Stromal cell of bone marrow (primary cell): ENCODE measurements around the gene MRFAP1.
"Not testable (repeated sequence)": the region's sequence is repeated elsewhere in the genome, so short reads cannot be mapped to it uniquely, and the experiment has no call there.

Experiments used
- DNase-seq: peaks from one replicate; pipeline ENCODE4 v3.0.0-alpha.2; 2012; ENCODE audit warnings: low read depth

MRFAP1 gene

GRCh38 chr4:6634746-6635145 lies 5.7 kb upstream of the MRFAP1 start:
- no peak for DNase-seq

- DNase-seq, result no peak
Measured at GRCh38 chr4:6639137-6639680, 1.3 kb upstream of the MRFAP1 start.

DNA sequence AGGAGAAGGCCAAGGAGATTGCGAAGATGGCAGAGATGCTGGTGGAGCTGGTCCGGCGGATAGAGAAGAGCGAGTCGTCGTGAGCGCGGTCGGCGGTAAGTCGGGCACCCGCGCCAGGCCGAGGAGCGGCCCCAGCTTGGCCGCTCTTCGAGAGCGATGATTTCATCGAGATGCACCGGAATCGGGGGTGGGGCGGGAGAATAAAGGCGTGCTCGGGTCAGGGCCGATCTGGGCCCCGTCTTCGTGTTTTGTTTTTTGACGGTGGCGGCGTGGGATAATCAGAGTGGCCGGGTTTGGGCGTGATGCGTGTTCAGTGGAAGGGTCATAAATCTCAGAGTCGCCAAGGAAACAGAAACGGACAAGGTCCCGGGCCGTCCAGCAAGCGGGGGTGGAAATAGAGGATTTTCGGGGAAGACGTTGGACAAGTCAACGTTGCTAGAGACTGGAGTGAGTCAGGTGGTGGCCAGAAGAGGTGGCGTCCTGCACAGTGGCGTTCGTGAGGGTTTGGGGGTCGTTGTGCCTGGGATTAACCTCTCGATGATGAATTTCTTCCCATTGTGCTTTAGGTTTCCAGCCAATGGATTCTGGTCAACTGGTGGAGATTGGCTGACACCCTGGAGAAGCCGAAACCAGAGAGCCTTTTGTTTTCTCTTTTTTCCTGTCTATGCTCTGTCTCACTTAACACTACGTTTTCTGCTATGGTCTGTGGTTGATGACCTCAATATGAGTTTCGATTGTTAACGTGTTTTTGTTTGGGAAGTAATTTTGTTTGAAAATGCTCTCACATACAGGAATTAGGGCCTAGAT lies 882 bp downstream of the MRFAP1 start:
- no peak for DNase-seq

- no peak for DNase-seq
Measured at GRCh38 chr4:6641971-6642320, 1.5 kb downstream of the MRFAP1 start.

DNA sequence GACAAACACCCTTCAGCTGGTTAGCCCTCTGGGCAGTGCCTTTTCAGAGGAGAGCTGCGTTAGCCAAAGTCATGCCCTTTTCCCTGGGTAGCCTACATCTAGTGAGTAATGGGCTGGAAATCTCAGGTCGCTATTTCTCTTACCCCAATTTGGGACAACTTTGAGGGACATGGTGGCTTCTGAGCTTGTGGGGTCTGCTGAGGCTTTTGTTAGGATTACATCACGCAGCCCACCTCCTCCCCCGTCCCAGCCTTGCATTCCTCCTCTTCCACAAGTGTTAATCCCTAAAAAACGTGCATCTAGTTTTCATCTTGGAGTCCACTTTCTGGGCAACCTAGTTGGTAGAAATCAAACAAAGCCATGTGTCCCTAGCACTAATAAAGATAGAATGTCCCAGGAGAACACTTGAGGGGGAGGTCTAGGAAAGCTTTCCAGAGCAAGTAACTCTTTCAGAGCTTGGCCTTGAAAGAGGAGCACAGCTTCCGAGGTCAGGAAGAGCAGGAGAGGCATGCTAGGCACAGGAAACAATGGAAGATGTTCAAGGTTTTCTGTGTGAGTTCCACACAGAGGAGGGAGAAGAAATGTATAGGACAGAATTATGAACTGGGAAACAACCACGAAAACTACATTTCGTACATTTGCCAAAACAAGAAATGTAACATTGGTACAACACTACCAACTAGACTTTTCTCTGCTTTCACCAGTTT lies 2.8 kb downstream of the MRFAP1 start:
- DNase-seq, result no peak

GRCh38 chr4:6644792-6645530 lies 4.5 kb downstream of the MRFAP1 start:
- DNase-seq, result no peak

- no peak for DNase-seq
Measured at GRCh38 chr4:6647169-6647568, 6.7 kb downstream of the MRFAP1 start.

- DNase-seq, result no peak
Measured at GRCh38 chr4:6647582-6648230, 7.2 kb downstream of the MRFAP1 start.

DNA sequence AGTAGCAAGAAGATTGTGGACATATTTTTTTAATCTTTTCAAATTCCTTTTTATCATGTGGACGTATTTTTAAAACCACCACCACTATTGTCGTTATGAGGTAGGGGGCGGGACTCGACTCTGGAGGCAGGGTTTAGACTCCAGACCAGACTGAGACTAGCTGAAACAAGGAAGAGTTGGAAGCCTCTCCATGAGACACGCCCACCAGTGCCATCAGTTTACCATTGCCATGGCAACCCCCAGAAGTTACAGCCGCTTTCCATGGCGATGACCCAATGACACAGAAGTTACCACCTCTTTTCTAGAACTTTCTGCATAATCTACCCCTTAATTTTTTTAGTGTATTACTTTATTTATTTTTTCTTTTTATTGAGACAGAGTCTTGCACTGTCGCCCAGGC lies 8.7 kb downstream of the MRFAP1 start:
- no peak for DNase-seq

DNA sequence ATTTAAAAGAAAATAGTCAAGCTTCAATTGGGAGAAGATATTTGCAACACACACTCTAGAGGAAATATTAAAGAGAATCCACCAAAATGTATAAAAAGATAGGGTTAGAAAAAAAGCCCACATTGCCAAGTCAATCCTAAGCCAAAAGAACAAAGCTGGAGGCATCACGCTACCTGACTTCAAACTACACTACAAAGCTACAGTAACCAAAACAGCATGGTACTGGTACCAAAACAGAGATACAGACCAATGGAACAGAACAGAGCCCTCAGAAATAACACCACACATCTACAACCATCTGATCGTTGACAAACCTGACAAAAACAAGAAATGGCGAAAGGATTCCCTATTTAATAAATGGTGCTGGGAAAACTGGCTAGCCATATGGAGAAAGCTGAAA lies 13.7 kb downstream of the MRFAP1 start:
- DNase-seq, result not testable (repeated sequence)

- DNase-seq, result not testable (repeated sequence)
Measured at GRCh38 chr4:6655291-6655690, 14.8 kb downstream of the MRFAP1 start.

DNA sequence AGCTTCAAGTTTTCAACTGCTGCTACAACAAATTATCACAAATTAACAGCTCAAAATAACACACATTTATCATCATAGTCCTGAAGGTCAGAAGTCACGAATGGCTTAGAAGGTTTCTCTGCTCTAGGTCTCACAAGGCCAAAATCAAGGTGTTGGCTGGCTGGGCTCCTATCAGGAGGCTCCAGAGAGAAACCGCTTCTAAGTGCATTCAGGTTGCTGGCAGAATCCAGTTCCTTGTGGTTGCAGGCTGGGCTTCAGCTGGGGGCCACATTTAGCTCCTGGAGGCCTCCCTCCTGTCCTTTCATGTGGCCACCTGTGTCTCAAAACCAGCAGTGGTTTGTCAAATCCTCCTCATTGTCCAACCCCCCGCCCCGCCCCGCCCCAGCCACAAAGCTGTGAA lies 15.4 kb downstream of the MRFAP1 start:
- DNase-seq, result no peak

DNA sequence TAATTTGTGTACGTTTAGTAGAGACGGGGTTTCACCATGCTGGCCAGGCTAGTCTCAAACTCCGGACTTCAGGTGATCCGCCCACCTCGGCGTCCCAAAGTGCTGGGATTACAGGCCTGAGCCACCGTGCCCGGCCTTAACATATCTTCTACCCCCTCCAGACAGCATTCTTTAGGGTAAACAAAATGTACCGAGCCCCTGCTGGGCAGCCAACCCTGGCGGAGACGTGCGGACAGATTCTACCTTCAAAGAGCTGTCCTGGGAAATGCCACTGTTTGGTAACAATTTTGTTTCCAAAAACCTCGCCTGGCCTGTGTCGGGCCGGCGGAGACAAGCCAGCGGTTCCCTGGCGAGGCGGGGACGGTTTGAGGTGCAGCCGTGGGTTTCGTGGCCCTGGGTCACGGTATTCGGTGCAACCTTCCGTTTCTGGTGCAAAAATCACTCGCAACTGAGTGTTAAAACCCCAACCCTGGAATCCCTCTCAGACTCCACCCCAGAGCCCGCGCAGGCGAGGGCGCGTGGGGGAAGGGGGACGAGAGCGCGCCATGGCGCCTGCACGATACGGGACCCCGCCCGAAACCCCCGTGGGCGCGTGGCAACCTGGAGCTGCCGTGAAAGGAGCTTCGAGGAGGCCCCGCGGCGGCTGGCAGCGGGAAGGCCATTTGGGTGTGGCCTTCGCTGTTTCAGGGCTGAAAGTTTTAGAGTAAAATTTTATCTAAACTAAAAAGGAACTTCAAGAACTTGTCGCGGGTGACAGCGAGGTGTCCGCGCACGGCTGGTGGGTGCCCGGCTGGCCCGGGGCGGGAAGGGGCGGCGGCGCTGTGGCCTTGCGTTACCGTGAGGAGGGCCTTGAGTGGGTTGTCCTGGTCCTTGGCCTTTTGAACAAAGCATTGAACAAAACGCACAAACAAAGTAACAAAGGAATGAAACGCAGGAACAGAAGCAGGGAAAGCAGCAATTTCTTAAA lies 17.0 kb downstream of the MRFAP1 start:
- DNase-seq, result no peak

- no peak for DNase-seq
Measured at GRCh38 chr4:6658209-6658595, 17.7 kb downstream of the MRFAP1 start.

DNA sequence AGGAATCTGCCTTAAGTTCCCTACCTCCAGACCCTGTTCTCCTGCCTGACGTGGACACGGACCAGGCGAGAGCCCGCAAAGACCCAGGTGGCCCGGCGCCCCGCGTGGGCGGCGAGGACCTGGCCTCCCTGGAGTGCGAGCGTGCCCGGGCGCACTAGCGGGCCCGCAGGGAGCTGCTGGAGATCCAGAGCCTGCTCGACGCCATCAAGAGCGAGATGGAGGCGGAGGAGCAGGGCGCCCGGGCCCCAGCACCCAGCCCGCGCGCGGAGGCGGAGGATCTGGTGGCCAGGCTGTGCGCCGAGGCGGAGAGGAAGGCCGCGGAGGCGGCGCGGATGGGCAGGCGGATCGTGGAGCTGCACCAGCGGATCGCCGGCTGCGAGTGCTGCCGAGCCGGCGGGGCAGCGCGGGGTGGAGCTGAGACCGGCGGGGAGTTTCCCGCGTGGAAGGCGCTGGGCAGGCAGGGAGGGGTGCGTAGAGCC lies 18.2 kb downstream of the MRFAP1 start:
- no peak for DNase-seq

DNA sequence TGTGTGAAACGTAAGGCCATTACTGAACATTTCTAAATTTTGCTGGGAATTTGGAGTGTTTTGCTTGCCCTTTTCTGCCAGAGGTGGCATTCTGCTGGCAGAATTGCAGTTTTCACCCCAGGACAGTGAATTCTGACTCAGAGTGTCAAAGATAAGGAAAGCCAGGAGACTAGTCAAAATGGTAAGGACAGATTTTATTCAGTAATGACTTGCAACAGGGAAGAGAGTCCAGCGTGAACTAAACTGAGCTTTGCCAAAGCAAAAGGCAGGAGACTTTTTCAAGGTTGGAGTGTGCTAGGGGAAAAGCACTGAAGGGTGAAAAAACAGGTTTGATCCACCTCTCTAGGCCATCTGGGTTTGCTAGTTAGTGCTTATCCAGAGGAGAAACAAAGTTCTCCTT lies 19.4 kb downstream of the MRFAP1 start:
- DNase-seq, result no peak

GRCh38 chr4:6660430-6660829 lies 19.9 kb downstream of the MRFAP1 start:
- no peak for DNase-seq

DNA sequence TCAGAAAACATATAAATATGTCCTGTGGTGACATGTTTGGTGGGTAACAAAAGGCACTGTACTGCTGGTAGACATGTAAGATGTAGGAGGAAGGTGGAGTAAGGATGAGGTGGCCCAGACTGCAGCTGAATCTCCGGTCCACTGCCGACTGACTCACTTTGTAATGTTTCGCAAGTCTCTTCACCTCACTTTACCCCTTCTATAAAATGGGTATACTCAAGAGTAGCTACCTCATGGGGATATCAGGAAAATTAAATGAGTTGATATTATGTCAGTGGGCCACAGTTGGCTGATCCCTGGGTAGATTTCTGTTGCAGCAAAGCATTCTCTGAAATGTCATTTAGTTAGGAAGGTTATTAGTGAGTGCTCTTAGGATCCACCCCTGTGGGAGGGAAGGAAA lies 22.1 kb downstream of the MRFAP1 start:
- DNase-seq, result no peak

DNA sequence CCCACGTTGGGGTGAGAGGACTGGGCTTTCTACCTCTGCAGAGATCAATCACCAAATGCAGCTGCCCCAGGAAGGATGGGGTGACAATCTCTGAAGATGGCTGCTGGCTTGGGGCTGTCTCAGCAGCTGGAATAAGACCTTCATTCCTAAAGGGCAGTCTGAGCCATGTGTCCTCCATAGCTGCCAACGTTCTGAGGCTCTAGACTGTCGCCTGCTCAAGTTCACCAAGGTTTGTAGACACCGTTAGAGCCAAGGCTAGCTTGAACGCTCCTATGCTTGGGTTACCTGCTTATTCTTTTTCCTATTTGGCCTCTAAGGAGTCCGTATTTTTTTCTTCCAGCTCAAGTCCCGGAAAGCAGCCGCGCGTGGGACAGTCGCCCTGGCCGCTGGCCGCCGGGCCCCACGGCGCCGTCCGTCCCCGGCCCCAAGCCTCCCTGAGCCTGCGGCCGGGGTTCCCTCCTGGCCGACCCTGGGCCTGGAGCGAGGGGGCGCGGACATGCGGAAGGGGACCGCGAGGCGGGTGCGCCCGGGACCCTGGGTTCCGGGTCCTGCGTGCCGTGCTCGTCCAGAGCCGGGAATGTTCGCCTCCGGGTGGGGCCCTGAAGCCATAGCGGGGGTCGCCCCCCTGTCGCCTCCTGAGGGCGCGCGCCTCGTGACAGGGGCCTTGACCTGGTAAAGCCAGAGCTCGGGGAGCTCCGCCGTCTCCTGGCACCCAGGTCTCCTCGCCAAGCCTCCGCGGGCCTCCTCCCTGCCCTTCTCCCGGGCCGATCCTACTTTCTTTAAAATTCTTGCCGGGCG lies 23.3 kb downstream of the MRFAP1 start:
- no peak for DNase-seq

DNA sequence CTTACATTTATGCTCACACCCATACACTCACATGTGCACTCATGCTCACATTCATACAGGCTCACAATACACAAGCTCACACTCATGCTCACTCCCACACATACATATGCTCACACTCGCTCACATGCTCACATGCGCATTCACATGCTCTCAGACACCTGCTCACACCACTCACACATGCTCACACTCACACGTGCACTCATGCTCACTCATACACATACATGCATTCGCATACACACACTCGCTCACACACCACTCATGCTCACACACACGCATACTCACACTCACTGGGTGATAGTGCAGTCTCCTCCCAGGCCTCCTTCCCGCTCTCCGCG lies 24.8 kb downstream of the MRFAP1 start:
- DNase-seq, result no peak
